Measurements from ENCODE around the gene HAUS5.

- TF ChIP-seq CTCF (IDR thresholded peaks at IDR 0.05 in 8 of 11, conservative IDR thresholded peaks at IDR 0.05 in 3 of 11) (no peak), POLR2A (IDR thresholded peaks at IDR 0.05) (no peak)
These were observed 26.7 kb downstream of the HAUS5 start for GRCh38 chr19:35639321-35639639.
